Measurements from ENCODE around the gene COTL1. TPM values are rescaled to one million over a fixed set of nuclear protein-coding genes. Genes with fewer than 3 reads are reported as not detected.

Gene COTL1
- total RNA-seq, 1 experiment from 2014 or later, result 408 TPM

DNA sequence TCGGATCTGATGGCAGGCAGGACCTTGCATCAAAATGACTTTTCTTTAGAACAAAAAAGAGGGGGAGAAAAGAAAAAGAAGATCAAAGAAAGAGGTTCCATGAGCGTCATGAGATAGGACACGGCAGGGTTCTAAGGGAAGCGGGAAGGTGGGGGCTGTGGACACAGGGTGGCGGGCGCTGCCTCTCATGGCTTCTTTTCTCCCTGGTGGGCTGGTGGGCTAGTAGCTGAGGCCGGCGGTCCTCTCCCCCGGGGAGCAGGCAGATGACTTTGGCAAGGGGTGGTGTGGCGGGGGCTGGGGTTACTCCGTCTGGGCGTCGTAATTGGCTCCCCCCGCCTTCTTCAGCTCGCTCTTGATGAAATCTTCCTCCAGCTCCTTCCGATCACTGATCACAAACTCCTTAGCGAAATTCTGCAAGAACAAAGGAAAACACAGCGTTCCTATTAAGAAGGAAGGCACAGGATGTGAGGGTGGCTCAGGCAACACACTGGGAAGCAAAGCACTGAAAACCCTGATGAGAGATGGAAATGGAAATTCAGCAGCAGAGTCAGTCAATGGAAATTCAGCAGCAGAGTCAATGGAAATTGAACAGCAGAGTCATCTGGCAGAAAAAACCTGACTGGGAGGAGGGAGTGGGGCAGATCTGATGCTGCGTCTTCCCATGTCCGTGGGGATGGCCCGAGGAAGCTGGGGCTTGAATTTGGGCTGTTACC, 51.2 kb downstream of the COTL1 start:
- ChIA-PET POLR2A (ENCODE audit: unreplicated experiment) (no interaction called here), CTCF (no interaction called here)
- peaks cover 27% of the 10 kb centered on the region for H3K36me3 ChIP-seq (ENCODE audit: low read depth, low read length)
- H3K9ac ChIP-seq (ENCODE audit: low read length), result no peak overlapping the region
- H3K79me2 ChIP-seq (ENCODE audit: low read length), result peaks cover 43% of the 10 kb centered on the region
- no peaks in the 10 kb centered on the region for H3F3A ChIP-seq (ENCODE audit: low read length, unreplicated experiment)
- TF ChIP-seq, protein P1, sequence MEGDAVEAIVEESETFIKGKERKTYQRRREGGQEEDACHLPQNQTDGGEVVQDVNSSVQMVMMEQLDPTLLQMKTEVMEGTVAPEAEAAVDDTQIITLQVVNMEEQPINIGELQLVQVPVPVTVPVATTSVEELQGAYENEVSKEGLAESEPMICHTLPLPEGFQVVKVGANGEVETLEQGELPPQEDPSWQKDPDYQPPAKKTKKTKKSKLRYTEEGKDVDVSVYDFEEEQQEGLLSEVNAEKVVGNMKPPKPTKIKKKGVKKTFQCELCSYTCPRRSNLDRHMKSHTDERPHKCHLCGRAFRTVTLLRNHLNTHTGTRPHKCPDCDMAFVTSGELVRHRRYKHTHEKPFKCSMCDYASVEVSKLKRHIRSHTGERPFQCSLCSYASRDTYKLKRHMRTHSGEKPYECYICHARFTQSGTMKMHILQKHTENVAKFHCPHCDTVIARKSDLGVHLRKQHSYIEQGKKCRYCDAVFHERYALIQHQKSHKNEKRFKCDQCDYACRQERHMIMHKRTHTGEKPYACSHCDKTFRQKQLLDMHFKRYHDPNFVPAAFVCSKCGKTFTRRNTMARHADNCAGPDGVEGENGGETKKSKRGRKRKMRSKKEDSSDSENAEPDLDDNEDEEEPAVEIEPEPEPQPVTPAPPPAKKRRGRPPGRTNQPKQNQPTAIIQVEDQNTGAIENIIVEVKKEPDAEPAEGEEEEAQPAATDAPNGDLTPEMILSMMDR (conservative IDR thresholded peaks at IDR 0.05; ENCODE audit: low read depth, low read length), result no peak
- TF ChIP-seq EZH2phosphoT487 (IDR thresholded peaks at IDR 0.05; ENCODE audit: borderline replicate concordance, low read length) (no peak), EZH2 (IDR thresholded peaks at IDR 0.05; ENCODE audit: low read length, unreplicated experiment) (no peak)
- H3K9me2 ChIP-seq (replicated peaks; ENCODE audit: low read length), result no peaks in the 10 kb centered on the region
- no peaks in the 10 kb centered on the region for H3K9me3 ChIP-seq (ENCODE audit: low read length)
- peaks cover 14% of the 10 kb centered on the region; the same call in 1 of the 2 replicates for H4K20me1 ChIP-seq (ENCODE audit: low read length)
- H3K27me3 ChIP-seq (ENCODE audit: low read length), result no peaks in the 10 kb centered on the region
- DNase-seq, result no peak
- no peak overlapping the region for H3K4me2 ChIP-seq (ENCODE audit: low read length)
- no peak overlapping the region for H3K27ac ChIP-seq (ENCODE audit: low read length)
- no TSS peak for BruUV-seq (replicated peaks)
- ATAC-seq, result no peak
- H3K4me1 ChIP-seq (ENCODE audit: insufficient read depth, low read length), result no peaks in the 10 kb centered on the region
- H3K4me3 ChIP-seq (ENCODE audit: low read length), result no peak overlapping the region
- intact Hi-C loops (cut with micrococcal nuclease), result no loop called here
- no peak overlapping the region for H2AFZ ChIP-seq (ENCODE audit: low read length)

DNA sequence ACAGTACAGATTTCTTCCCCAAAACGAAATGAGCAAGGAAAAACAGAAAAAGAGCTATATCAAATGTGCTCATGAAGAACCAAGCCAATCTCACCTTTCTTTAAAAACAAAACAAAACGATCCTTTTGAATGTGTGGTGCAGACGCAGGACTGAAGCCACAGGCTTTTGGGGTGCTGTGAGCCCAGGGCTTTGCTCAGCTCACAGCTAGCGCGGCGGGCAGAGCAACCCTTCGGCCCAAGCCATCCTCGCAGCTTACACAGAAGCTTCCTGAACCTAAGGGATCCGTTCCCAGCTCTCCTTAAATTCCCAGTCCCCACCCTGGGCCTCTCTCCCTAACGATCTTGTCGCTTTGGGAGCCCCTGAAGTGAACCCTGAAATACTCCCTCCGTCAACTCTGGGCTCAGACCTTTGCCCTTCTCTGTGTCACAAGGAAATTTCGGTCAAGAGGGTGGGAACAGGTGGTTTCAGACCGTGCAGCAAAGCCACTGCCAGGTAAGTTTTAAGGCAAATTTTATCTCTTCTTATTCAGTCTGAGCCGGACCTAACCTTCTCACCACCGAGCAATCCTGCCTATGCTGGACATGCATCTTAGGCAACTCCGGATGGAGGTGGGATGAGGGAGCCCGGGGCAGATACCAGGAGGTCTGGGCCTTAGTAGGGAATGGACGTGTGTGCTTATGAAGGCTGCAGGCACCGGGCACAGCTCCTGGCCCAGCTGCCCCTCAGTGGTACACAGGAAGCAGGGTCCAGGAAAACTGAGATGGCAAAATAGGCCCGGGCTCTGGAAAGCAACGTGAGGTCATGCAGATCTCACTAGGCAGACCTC, 52.0 kb downstream of the COTL1 start:
- H2AFZ ChIP-seq (ENCODE audit: low read length), result no peak overlapping the region
- TF ChIP-seq, protein P1 (conservative IDR thresholded peaks at IDR 0.05; ENCODE audit: low read depth, low read length), result no peak
- no peak for TF ChIP-seq EZH2phosphoT487 (IDR thresholded peaks at IDR 0.05; ENCODE audit: borderline replicate concordance, low read length)
- no peak for TF ChIP-seq EZH2 (IDR thresholded peaks at IDR 0.05; ENCODE audit: low read length, unreplicated experiment)
- DNase-seq, result no peak
- H3K79me2 ChIP-seq (ENCODE audit: low read length), result peaks cover 35% of the 10 kb centered on the region
- ChIA-PET POLR2A (ENCODE audit: unreplicated experiment) (no interaction called here), CTCF (no interaction called here)
- peaks cover 24% of the 10 kb centered on the region for H3K36me3 ChIP-seq (ENCODE audit: low read depth, low read length)
- no peaks in the 10 kb centered on the region for H3F3A ChIP-seq (ENCODE audit: low read length, unreplicated experiment)
- peaks cover 14% of the 10 kb centered on the region; the same call in 1 of the 2 replicates for H4K20me1 ChIP-seq (ENCODE audit: low read length)
- TSS peak; percentile 93 for BruUV-seq (replicated peaks)
- H3K9ac ChIP-seq (ENCODE audit: low read length), result no peak overlapping the region
- ATAC-seq, result no peak
- no peaks in the 10 kb centered on the region for H3K27me3 ChIP-seq (ENCODE audit: low read length)
- no peaks in the 10 kb centered on the region for H3K9me3 ChIP-seq (ENCODE audit: low read length)
- H3K4me1 ChIP-seq (ENCODE audit: insufficient read depth, low read length), result no peaks in the 10 kb centered on the region
- no peaks in the 10 kb centered on the region for H3K9me2 ChIP-seq (replicated peaks; ENCODE audit: low read length)
- H3K27ac ChIP-seq (ENCODE audit: low read length), result no peak overlapping the region
- intact Hi-C loops (cut with micrococcal nuclease), result no loop called here
- no peak overlapping the region for H3K4me2 ChIP-seq (ENCODE audit: low read length)
- H3K4me3 ChIP-seq (ENCODE audit: low read length), result no peak overlapping the region
